HG02610 (cell line): ENCODE measurements around the gene ADRA2A.

ENCODE experiments used
- ATAC-seq: cut with Tn5 transposase; IDR thresholded peaks from one replicate; pipeline ENCODE4 v1.9.1; 2021; ENCODE audit warnings: mild to moderate bottlenecking, moderate library complexity; ENCODE audit not compliant: unreplicated experiment

The ADRA2A gene

DNA sequence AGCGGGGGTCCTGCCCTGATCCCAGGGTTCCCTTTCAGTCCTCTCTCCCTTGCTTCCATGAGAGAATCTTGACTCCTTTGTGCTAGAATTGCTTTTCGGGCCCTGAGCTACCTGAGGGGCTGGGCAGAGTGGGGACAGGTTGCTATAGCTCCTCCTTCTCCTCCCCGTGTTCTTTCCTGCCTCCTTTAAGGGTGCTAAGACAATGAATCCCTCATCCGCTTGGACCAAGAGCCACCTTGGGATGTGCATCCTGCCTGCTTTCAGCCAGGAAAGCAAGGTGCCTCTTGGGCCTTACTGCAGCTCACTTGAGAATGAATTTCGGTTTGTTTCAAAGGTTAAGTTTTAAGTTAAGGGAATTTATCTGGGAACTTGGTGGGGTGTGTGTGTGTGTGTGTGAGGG is 53.6 kb downstream of the ADRA2A start:
- ATAC-seq, result no peak
